GM23338 (cell line): Measurements from ENCODE around the gene PSD4.

Experiments used
- CREB1 ChIP-seq: fragments of 250-450 bp; sonication (Bioruptor Pico); IDR thresholded peaks from 2 replicates; pipeline ENCODE4 v1.5.0; 2020; ENCODE audit warnings: low read depth, mild to moderate bottlenecking, moderate library complexity
- EZH2 ChIP-seq: fragments of 200-600 bp; sonication (generic); IDR thresholded peaks from one replicate; pipeline ENCODE4 v1.8.0; 2017; ENCODE audit warnings: antibody characterized with exemption, mild to moderate bottlenecking, low read depth; ENCODE audit not compliant: unreplicated experiment
- NANOG ChIP-seq: IDR thresholded peaks from 2 replicates; pipeline ENCODE4 v1.6.1; 2016; ENCODE audit warnings: antibody characterized with exemption, borderline replicate concordance
- POLR2AphosphoS5 ChIP-seq: IDR thresholded peaks from 2 replicates; pipeline ENCODE4 v1.6.1; 2016; ENCODE audit warnings: antibody characterized with exemption, low read depth
- TF ChIP-seq, protein P1 (sequence below), 2 experiments: fragments of 200-600 bp in 1 of 2; sonication (generic) in 1 of 2; conservative IDR thresholded peaks; 2 replicates each; pipeline versions ENCODE4 v1.5.1 to v1.6.1; 2016 to 2017; ENCODE audit warnings: antibody characterized with exemption in 2 of 2, low read depth in 2 of 2, mild to moderate bottlenecking in 2 of 2, moderate library complexity in 1 of 2
- TF ChIP-seq, protein P2 (sequence below): IDR thresholded peaks from one replicate; pipeline ENCODE4 v1.6.1; 2018; ENCODE audit warnings: antibody characterized with exemption; ENCODE audit not compliant: unreplicated experiment
- TF ChIP-seq, protein P3 (sequence below): IDR thresholded peaks from 2 replicates; pipeline ENCODE4 v1.6.1; 2016; ENCODE audit warnings: antibody characterized with exemption

DNA sequence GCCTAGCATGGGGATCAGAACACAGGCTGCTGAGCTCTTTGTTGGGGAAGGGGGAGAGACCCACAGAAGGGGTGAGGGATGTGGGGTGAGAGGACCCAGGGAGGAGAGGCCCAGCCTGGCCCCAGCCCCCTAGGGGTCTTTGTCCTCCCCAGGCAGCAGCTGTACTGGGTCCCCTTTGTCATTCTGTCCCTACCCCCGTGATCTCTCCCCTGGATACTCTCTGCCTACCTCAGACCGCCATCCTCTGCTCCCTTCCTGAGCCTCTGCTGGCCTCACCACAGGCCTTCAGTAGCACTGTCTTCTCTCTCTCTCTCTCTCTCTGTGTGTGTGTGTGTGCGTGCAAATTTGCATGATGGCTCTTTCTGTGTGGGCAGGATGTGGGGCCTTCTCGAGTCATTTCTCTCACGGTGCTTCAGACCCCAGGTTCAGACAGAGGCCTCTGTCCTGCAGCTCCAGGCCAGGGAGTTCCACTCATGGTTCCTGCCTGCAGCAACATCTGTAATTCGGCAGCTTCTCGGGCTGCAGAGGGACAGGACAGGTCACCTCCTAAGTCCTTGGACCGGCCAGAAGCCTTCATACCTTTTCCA, 1.4 kb downstream of the PSD4 start:
- TF ChIP-seq, protein P1, sequence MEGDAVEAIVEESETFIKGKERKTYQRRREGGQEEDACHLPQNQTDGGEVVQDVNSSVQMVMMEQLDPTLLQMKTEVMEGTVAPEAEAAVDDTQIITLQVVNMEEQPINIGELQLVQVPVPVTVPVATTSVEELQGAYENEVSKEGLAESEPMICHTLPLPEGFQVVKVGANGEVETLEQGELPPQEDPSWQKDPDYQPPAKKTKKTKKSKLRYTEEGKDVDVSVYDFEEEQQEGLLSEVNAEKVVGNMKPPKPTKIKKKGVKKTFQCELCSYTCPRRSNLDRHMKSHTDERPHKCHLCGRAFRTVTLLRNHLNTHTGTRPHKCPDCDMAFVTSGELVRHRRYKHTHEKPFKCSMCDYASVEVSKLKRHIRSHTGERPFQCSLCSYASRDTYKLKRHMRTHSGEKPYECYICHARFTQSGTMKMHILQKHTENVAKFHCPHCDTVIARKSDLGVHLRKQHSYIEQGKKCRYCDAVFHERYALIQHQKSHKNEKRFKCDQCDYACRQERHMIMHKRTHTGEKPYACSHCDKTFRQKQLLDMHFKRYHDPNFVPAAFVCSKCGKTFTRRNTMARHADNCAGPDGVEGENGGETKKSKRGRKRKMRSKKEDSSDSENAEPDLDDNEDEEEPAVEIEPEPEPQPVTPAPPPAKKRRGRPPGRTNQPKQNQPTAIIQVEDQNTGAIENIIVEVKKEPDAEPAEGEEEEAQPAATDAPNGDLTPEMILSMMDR (conservative IDR thresholded peaks at IDR 0.05; ENCODE audit: low read depth in 2 of 2): no peak
- no peak for TF ChIP-seq POLR2AphosphoS5
- TF ChIP-seq, protein P2, sequence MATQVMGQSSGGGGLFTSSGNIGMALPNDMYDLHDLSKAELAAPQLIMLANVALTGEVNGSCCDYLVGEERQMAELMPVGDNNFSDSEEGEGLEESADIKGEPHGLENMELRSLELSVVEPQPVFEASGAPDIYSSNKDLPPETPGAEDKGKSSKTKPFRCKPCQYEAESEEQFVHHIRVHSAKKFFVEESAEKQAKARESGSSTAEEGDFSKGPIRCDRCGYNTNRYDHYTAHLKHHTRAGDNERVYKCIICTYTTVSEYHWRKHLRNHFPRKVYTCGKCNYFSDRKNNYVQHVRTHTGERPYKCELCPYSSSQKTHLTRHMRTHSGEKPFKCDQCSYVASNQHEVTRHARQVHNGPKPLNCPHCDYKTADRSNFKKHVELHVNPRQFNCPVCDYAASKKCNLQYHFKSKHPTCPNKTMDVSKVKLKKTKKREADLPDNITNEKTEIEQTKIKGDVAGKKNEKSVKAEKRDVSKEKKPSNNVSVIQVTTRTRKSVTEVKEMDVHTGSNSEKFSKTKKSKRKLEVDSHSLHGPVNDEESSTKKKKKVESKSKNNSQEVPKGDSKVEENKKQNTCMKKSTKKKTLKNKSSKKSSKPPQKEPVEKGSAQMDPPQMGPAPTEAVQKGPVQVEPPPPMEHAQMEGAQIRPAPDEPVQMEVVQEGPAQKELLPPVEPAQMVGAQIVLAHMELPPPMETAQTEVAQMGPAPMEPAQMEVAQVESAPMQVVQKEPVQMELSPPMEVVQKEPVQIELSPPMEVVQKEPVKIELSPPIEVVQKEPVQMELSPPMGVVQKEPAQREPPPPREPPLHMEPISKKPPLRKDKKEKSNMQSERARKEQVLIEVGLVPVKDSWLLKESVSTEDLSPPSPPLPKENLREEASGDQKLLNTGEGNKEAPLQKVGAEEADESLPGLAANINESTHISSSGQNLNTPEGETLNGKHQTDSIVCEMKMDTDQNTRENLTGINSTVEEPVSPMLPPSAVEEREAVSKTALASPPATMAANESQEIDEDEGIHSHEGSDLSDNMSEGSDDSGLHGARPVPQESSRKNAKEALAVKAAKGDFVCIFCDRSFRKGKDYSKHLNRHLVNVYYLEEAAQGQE: no peak
- TF ChIP-seq CREB1 (CRISPR knock-in tag): no peak
- no peak for TF ChIP-seq EZH2
- no peak for TF ChIP-seq NANOG
- TF ChIP-seq, protein P3, sequence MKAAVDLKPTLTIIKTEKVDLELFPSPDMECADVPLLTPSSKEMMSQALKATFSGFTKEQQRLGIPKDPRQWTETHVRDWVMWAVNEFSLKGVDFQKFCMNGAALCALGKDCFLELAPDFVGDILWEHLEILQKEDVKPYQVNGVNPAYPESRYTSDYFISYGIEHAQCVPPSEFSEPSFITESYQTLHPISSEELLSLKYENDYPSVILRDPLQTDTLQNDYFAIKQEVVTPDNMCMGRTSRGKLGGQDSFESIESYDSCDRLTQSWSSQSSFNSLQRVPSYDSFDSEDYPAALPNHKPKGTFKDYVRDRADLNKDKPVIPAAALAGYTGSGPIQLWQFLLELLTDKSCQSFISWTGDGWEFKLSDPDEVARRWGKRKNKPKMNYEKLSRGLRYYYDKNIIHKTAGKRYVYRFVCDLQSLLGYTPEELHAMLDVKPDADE: no peak
